Measurements from ENCODE around the gene WNT6. TPM values are rescaled to one million over a fixed set of nuclear protein-coding genes. Genes with fewer than 3 reads are reported as not detected.

WNT6 gene
- total RNA-seq, 6 experiments from 2014 or later = not detected

- no peak for TF ChIP-seq CTCF (IDR thresholded peaks at IDR 0.05)
- Mint-ChIP-seq H3K27me3 (ENCODE audit: insufficient read depth) (peaks cover 61% of the 10 kb centered on the region), H3K9me3 (no peaks in the 10 kb centered on the region), H3K27ac (no peak overlapping the region), H3K4me3 (no peak overlapping the region), H3K4me1 (ENCODE audit: low read depth) (no peaks in the 10 kb centered on the region), H3K36me3 (ENCODE audit: low read depth) (0 out of 2 replicates have a peak, but pooled peaks cover 4% of the 10 kb centered on the region)
- DNase-seq = peak; percentile 29
Observed at GRCh38 chr2:218882866-218883366, 23.3 kb downstream of the WNT6 start.

GRCh38 chr2:218883491-218884490, 24.2 kb downstream of the WNT6 start:
- no peak for TF ChIP-seq CTCF (IDR thresholded peaks at IDR 0.05)
- H3K27me3 Mint-ChIP-seq (ENCODE audit: insufficient read depth) = peaks cover 58% of the 10 kb centered on the region
- H3K27ac Mint-ChIP-seq = no peak overlapping the region
- H3K4me1 Mint-ChIP-seq (ENCODE audit: low read depth) = no peaks in the 10 kb centered on the region
- H3K4me3 Mint-ChIP-seq = no peak overlapping the region
- 0 out of 2 replicates have a peak, but pooled peaks cover 4% of the 10 kb centered on the region for H3K36me3 Mint-ChIP-seq (ENCODE audit: low read depth)
- no peaks in the 10 kb centered on the region for H3K9me3 Mint-ChIP-seq
- no peak for DNase-seq

GRCh38 chr2:218884519-218884918, 24.9 kb downstream of the WNT6 start:
- H3K36me3 Mint-ChIP-seq (ENCODE audit: low read depth) = 0 out of 2 replicates have a peak, but pooled peaks cover 4% of the 10 kb centered on the region
- peaks cover 61% of the 10 kb centered on the region for H3K27me3 Mint-ChIP-seq (ENCODE audit: insufficient read depth)
- H3K4me1 Mint-ChIP-seq (ENCODE audit: low read depth) = no peaks in the 10 kb centered on the region
- no peak for DNase-seq
- no peak for TF ChIP-seq CTCF (IDR thresholded peaks at IDR 0.05)
- H3K27ac Mint-ChIP-seq = no peak overlapping the region
- no peak overlapping the region for H3K4me3 Mint-ChIP-seq
- no peaks in the 10 kb centered on the region for H3K9me3 Mint-ChIP-seq

GRCh38 chr2:218885981-218886947, 26.7 kb downstream of the WNT6 start:
- Mint-ChIP-seq H3K4me1 (ENCODE audit: low read depth) (no peaks in the 10 kb centered on the region), H3K27ac (no peak overlapping the region), H3K27me3 (ENCODE audit: insufficient read depth) (peaks cover 61% of the 10 kb centered on the region), H3K36me3 (ENCODE audit: low read depth) (0 out of 2 replicates have a peak, but pooled peaks cover 4% of the 10 kb centered on the region), H3K9me3 (no peaks in the 10 kb centered on the region), H3K4me3 (no peak overlapping the region)
- TF ChIP-seq CTCF (IDR thresholded peaks at IDR 0.05) = no peak
- no peak for DNase-seq

GRCh38 chr2:218887079-218887478, 27.5 kb downstream of the WNT6 start:
- no peak for TF ChIP-seq CTCF (IDR thresholded peaks at IDR 0.05)
- H3K36me3 Mint-ChIP-seq (ENCODE audit: low read depth) = 0 out of 2 replicates have a peak, but pooled peaks cover 4% of the 10 kb centered on the region
- peaks cover 61% of the 10 kb centered on the region for H3K27me3 Mint-ChIP-seq (ENCODE audit: insufficient read depth)
- H3K4me1 Mint-ChIP-seq (ENCODE audit: low read depth) = no peaks in the 10 kb centered on the region
- no peaks in the 10 kb centered on the region for H3K9me3 Mint-ChIP-seq
- no peak for DNase-seq
- no peak overlapping the region for H3K27ac Mint-ChIP-seq
- no peak overlapping the region for H3K4me3 Mint-ChIP-seq

All from HFFc6 (cell line).